ENCODE data around the gene PRKACB. TPM values are rescaled to one million over a fixed set of nuclear protein-coding genes. Genes with fewer than 3 reads are reported as not detected.
"Not testable (repeated sequence)": the region's sequence is repeated elsewhere in the genome, so short reads cannot be mapped to it uniquely, and the experiment has no call there.

The PRKACB gene
- 10 to 100 TPM; 51.1 to 68.6 (median 67.5) TPM for polyA plus RNA-seq (ENCODE audit: insufficient read length in 4 of 4)

DNA sequence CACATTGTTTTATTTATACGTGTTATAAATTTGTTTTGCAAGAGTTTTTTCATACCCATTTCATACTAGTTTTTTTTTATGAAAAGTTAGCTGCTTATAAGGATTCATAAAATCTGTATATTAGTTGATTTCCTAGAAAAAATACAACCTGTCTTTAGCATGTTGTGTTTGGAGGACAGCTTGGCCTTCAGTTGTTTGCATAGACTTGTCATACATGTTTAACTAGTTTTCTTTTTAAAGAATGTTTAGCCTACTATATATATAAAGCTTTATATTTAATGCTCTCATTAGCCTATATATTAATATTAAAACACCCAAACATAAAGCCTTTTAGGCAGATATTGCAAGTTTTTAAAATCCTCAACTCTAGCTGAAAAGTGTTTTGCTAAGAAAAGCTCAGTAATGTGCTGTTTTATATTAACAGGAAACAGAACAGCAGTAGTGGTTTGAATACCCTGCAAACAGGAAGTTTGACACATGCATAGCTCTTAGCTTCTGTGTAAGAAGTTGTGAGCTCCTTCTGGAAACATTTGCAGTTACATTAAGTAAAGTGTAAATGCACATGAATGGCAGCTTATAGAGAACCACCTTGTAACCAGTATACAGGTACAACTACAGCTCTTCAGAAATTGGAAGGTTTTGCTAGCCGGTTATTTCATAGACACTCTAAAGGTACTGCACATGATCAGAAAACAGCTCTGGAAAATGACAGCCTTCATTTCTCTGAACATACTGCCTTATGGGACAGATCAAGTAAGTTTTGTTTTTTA, at the start of gene PRKACB:
TSS of gene PRKACB (plus strand) at position 476 of the 770 bp plus-strand sequence. CDS start at position 567, 91 bp downstream.
- DNase-seq (ENCODE audit: low read depth in 4 of 4, low spot score in 3 of 4): no peak

GRCh38 chr1:84095308-84095707, 48.8 kb upstream of the PRKACB start:
- DNase-seq (ENCODE audit: low read depth in 4 of 4, low spot score in 3 of 4): no peak

- DNase-seq (ENCODE audit: low read depth in 4 of 4, low spot score in 3 of 4): no peak
These were observed 47.9 kb upstream of the PRKACB start for GRCh38 chr1:84096176-84096575.

DNA sequence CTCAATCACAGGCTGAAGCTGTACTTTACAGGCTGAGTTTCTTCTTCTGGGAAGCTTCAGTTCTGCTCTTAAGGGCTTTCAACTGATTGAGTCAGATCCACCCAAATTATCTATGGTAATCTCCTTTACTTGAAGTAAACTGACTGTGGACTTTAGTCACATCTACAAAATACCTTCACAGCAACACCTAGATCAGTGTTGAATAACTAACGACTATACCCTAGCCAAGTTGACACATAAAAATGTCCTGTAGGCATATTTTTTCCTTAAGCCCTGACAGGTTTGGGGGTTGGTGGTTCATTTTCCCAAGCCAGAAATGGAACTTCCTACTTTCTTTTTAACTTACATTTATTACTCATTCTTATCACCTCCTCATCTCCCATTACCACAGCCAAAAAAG, 42.9 kb upstream of the PRKACB start:
- no peak for DNase-seq (ENCODE audit: low read depth in 4 of 4, low spot score in 3 of 4)

- no peak for DNase-seq (ENCODE audit: low read depth in 4 of 4, low spot score in 3 of 4)
These were observed 40.7 kb upstream of the PRKACB start for GRCh38 chr1:84103197-84103992.

DNA sequence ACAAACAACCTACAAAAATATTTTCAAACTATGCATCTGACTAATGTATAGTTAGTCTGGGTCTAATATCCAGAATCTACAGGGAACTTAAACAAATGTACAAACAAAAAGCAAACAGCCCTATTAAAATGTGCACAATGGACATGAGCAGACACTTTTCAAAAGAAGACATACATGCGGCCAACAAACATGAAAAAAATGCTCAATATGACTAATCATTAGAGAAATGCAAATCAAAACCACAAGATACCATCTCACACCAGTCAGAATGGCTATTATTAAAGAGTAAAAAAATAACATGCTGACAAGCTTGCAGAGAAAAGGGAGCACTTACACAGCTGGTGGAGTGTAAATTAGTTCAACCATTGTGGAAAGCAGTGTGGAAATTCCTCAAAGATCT, 36.5 kb upstream of the PRKACB start:
- not testable (repeated sequence) for DNase-seq (ENCODE audit: low read depth in 4 of 4, low spot score in 3 of 4)

GRCh38 chr1:84107955-84108354, 36.1 kb upstream of the PRKACB start:
- no peak for DNase-seq (ENCODE audit: low read depth in 4 of 4, low spot score in 3 of 4)

DNA sequence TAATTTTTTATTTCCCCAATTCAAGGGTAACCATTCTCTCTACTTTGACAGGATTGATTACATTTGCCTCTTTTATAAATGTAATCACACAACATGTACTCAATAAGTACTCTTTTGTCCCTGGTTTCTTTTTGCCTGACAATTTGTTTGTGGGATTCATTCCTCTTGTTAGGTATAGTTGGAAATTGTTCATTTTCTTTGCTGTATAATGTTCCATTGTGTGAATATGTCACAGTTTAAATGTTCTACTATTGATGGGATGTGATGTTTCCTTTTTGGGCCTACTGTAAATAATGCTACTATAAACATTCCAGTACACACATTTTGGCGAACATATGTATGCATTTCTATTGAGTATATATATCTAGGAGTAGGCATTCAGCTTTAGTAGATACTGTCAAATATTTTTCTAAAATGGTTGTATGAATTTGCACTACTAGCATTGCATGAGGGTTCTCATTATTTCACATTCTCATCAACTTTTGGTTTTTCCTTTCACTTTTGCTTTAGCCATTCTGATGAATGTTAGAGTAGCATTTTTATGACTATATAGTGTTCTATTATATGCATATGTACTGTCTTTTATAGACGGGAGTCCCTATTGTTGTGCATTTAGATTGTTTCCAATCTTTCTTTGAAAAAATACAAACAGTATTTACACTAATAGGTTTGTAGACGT, 35.0 kb upstream of the PRKACB start:
- DNase-seq (ENCODE audit: low read depth in 4 of 4, low spot score in 3 of 4): no peak

DNA sequence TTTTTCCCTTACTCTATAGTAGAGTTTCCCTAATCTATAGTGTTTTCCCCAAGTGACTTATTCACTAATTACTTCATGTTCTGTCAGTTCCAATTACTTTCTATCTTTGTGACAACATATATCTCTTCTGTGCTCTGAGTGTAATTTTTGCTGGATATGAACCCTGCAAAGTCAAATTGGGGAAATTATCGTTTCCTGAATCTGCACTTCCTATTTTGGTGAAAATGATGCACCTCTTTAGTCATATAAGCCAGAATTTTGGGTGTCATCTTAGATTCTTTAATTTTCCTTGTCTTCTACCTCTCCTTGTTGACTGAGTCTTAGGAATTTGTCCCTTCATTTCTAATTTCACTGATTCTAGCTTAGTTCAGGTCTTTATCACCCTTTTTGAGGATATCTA, 33.4 kb upstream of the PRKACB start:
- DNase-seq (ENCODE audit: low read depth in 4 of 4, low spot score in 3 of 4): no peak

GRCh38 chr1:84116558-84116957, 27.5 kb upstream of the PRKACB start:
- DNase-seq (ENCODE audit: low read depth in 4 of 4, low spot score in 3 of 4): no peak

- DNase-seq (ENCODE audit: low read depth in 4 of 4, low spot score in 3 of 4): no peak
These were observed 26.2 kb upstream of the PRKACB start for GRCh38 chr1:84117868-84118267.

DNA sequence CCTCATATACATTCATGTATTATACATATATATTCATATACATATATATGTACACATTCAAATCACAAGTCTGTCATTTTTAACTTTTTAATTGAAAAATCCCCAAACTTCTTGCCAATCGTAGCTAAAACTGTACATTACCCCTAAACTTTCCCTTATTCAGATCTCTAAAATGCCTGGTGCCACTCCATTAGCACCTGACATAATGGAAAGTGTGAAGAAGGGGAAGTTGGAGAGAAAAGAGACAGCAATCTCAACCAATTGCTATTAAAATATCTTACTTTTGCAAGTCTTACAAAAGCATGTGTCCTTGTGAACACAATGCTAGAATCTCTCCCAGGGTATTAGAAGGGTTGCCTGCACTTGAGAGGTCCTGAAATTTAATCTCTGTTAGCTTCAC, 22.7 kb upstream of the PRKACB start:
- no peak for DNase-seq (ENCODE audit: low read depth in 4 of 4, low spot score in 3 of 4)

DNA sequence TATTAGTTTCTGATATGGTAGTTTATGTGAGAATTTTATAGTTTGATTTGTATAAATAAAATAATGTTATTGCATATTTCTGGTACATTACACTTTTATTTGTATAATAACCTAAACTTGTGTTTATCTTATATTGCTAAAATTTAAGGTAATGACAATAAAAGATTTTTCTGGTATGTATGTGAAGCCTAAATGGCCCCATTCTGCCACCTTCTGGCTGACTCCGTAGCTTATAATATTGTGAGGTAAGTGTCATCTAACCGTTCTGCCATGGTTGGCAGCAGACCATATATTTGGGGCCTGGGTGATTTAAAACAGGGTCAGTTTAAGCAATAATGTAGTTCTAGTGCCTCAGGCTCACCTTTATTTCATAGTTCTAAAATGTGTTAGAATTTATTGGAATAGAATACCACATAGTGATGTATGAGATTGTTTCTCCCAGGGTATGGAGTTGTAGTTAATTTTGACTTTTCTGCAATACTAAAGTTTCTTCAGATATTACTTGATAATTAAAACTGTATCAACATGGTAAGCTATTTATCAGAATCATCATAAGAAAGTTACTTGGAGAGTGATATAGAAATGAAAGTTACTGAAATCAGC, 21.2 kb upstream of the PRKACB start:
- no peak for DNase-seq (ENCODE audit: low read depth in 4 of 4, low spot score in 3 of 4)

- no peak for DNase-seq (ENCODE audit: low read depth in 4 of 4, low spot score in 3 of 4)
These were observed 10.6 kb upstream of the PRKACB start for GRCh38 chr1:84133479-84133878.

- DNase-seq (ENCODE audit: low read depth in 4 of 4, low spot score in 3 of 4): no peak
These were observed 8.7 kb upstream of the PRKACB start for GRCh38 chr1:84135341-84135740.

- DNase-seq (ENCODE audit: low read depth in 4 of 4, low spot score in 3 of 4): no peak
These were observed 2.7 kb upstream of the PRKACB start for GRCh38 chr1:84141182-84142003.

- no peak for DNase-seq (ENCODE audit: low read depth in 4 of 4, low spot score in 3 of 4)
These were observed 997 bp downstream of the PRKACB start for GRCh38 chr1:84145068-84145467.

- DNase-seq (ENCODE audit: low read depth in 4 of 4, low spot score in 3 of 4): no peak
These were observed 2.5 kb downstream of the PRKACB start for GRCh38 chr1:84146411-84147032.

GRCh38 chr1:84148758-84149157, 4.7 kb downstream of the PRKACB start:
- DNase-seq (ENCODE audit: low read depth in 4 of 4, low spot score in 3 of 4): no peak

GRCh38 chr1:84152649-84153056, 8.6 kb downstream of the PRKACB start:
- no peak for DNase-seq (ENCODE audit: low read depth in 4 of 4, low spot score in 3 of 4)
